Kidney (tissue), 22 donors: ENCODE results near the gene PDZRN4. TPM values are rescaled to one million over a fixed set of nuclear protein-coding genes. Genes with fewer than 3 reads are reported as not detected.

Experiments
- DNase-seq, 5 donors: peaks; one replicate each; pipeline ENCODE4 v3.0.0-alpha.2; 2013 to 2020
- FAIRE-seq: peaks from 2 replicates; lab custom pipeline; 2012; peaks lifted over from hg19 to GRCh38; lab: Jason Lieb, UNC
- H3K27ac ChIP-seq, 2 donors: one replicate each; pipeline ENCODE4 v1.7.0; 2013; ENCODE audit warnings: low read depth in 2 of 2, low read length in 2 of 2, inconsistent platforms in 1 of 2
- H3K27me3 ChIP-seq: one replicate; pipeline ENCODE4 v1.7.1; 2013; ENCODE audit warnings: low read length, inconsistent platforms; ENCODE audit not compliant: control insufficient read depth, insufficient read depth
- H3K36me3 ChIP-seq, 3 donors: one replicate each; pipeline versions ENCODE4 v1.7.0 to v1.7.1; 2013; ENCODE audit warnings: low read length in 3 of 3, control low read depth in 1 of 3, inconsistent platforms in 1 of 3; ENCODE audit not compliant: insufficient read depth in 3 of 3, control insufficient read depth in 2 of 3
- H3K4me1 ChIP-seq, 3 donors: one replicate each; pipeline versions ENCODE4 v1.7.0 to v1.7.1; 2013; ENCODE audit warnings: low read length in 3 of 3, inconsistent platforms in 1 of 3, low read depth in 1 of 3; ENCODE audit not compliant: control insufficient read depth in 2 of 3, insufficient read depth in 2 of 3
- H3K4me3 ChIP-seq, 3 donors: one replicate each; pipeline versions ENCODE4 v1.7.0 to v1.8.1; 2013; ENCODE audit warnings: low read length in 3 of 3, control low read depth in 1 of 3, inconsistent platforms in 1 of 3
- H3K9ac ChIP-seq, 3 donors: one replicate each; pipeline versions ENCODE4 v1.7.0 to v1.7.1; 2013; ENCODE audit warnings: low read length in 3 of 3, control low read depth in 1 of 3, inconsistent platforms in 1 of 3
- H3K9me3 ChIP-seq, 3 donors: one replicate each; pipeline versions ENCODE4 v1.7.0 to v1.7.1; 2013; ENCODE audit warnings: low read length in 3 of 3, control low read depth in 1 of 3, inconsistent platforms in 1 of 3; ENCODE audit not compliant: control insufficient read depth in 2 of 3, insufficient read depth in 1 of 3
- CTCF ChIP-seq: IDR thresholded peaks from 3 replicates; pipeline ENCODE4 v1.5.1; 2012; ENCODE audit warnings: mild to moderate bottlenecking, moderate library complexity, borderline replicate concordance; ENCODE audit not compliant: insufficient read depth; ENCODE audit errors: extremely low read depth
- intact Hi-C: fragments of 100-400 bp; cut with DNase I; formaldehyde crosslinking; loops from one replicate; pipeline ENCODE4 v1.11.1; 2022
- long read RNA-seq, 10 donors: library from polyadenylated mRNA in 1 of 10; unstranded in 1 of 10; transcript quantifications; one replicate each; pipeline ENCODE4 v2.0.0 and lab custom pipeline, GENCODE V29; 2021 to 2026
- polyA plus RNA-seq: library from polyadenylated mRNA; stranded (reverse); fragments of 350-450 nt; fragmentation: Illumina TruSeq; extraction: RNeasy Lipid Tissue Mini Kit (QIAGEN cat#74804); gene quantifications from one replicate; pipeline ENCODE4 v1.2.3, GENCODE V29; 2014; ENCODE audit warnings: low read depth, low replicate concordance; ENCODE audit not compliant: insufficient read depth
- total RNA-seq: library from RNA; stranded (reverse); fragmentation: NEBNext Ultra II Directional; extraction: Animal tissue kit (Norgen Biotek cat#: 25700); gene quantifications from one replicate; pipeline ENCODE4 v1.2.1, GENCODE V29; 2021
- donor health status: control.
- donor health status: control.
- donor health status: control.
- donor health status: control.
- donor health status: control.
- donor health status: DM: yes; HTN: yes; CAD: no.
- donor health status: Normal renal cell carcinoma (clear cell type).

PDZRN4 gene
- total RNA-seq (2.1 TPM), polyA plus RNA-seq (0.56 TPM)
- long read RNA-seq, donor 1: 0 reads
- long read RNA-seq, donor 2: 0 reads
- long read RNA-seq, donor 3: 0 reads
- long read RNA-seq, donor 4: 0 reads
- long read RNA-seq, donor 5: 0 reads
- long read RNA-seq, donor 6: 0 reads
- long read RNA-seq, donor 7, partial matches to known transcripts: 1 of 3 reads
- long read RNA-seq, donor 7, other reads (novel, unspliced or antisense): 2 of 3 reads
- long read RNA-seq, donor 8, partial matches to known transcripts: 0 of 2 reads
- long read RNA-seq, donor 8, other reads (novel, unspliced or antisense): 0 of 2 reads
- long read RNA-seq, donor 9: 0 reads
- long read RNA-seq, donor 10, partial matches to known transcripts: 0 of 1 reads
- long read RNA-seq, donor 10, other reads (novel, unspliced or antisense): 0 of 1 reads

DNA sequence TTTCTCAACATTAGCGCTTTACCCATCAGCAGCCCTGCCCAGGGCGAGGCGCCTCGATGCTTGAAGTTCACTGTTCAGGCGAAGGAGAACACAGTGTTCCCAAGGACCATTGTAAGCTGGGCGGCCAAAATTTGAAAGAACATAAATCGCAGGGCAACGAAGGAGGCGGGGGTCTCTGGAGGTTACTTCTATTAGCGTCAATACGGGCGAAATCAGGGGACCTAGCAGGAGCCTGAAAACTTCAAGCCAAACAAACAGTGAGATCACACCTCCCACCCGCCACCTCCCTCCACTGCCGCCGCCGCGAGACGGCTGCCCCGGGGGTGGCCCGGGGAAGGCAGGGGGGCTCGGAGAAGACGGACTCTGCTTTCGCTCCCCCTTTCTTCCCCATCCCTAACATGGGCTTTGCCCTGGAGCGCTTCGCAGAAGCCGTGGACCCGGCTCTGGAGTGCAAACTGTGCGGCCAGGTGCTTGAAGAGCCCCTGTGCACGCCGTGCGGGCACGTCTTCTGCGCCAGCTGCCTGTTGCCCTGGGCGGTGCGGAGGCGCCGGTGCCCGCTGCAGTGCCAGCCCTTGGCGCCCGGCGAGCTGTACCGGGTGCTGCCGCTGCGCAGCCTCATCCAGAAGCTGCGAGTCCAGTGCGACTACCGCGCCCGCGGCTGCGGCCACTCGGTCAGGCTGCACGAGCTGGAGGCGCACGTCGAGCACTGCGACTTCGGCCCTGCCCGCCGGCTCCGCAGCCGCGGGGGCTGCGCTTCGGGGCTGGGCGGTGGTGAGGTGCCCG lies at the start of gene PDZRN4:
TSS of gene PDZRN4 (plus strand) at position 263 of the 783 bp plus-strand sequence.
- peaks cover 0 to 4% (median 4%) of the 10 kb centered on the region in 3 donors for H3K4me1 ChIP-seq
- FAIRE-seq (no peak), DNase-seq (peak; percentile 52 to 79 (median 59))
- H3K36me3 ChIP-seq: no peaks in the 10 kb centered on the region
- intact Hi-C loops: no loop called here
- H3K9ac ChIP-seq: no peak within 1 kb of the TSS
- no peak within 1 kb of the TSS for H3K27ac ChIP-seq
- H3K4me3 ChIP-seq: peak within 1 kb of the TSS in 2 of 3 donors; percentile 8 to 33
- TF ChIP-seq CTCF: no peak
- peaks cover 8% of the 10 kb centered on the region for H3K27me3 ChIP-seq
- no peaks in the 10 kb centered on the region for H3K9me3 ChIP-seq

DNA sequence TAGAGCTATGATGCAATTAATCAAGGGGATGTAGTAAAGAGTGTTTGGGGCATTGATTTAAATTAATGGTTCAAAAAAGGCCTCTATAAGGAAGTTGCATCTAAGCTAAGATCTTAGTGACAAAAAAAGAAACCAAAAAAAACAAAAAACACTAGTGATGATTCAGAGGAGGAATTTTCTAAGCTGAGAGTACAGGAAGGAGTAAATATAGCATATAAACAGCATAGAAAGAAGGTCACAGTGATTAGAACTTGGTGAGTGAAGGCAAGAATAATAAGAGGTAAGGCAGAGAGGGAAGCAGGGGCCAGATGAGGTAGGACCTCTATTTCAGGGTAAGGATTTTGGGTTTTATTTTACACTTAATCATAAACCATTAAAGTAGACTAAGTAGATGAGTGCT lies 48.0 kb upstream of the PDZRN4 start:
- Histone ChIP-seq H3K9ac (no peak overlapping the region), H3K27me3 (no peaks in the 10 kb centered on the region), H3K4me1 (no peaks in the 10 kb centered on the region), H3K27ac (no peak overlapping the region), H3K9me3 (no peaks in the 10 kb centered on the region), H3K36me3 (no peaks in the 10 kb centered on the region), H3K4me3 (no peak overlapping the region)
- intact Hi-C loops: no loop called here
- DNase-seq (no peak), FAIRE-seq (no peak)
- no peak for TF ChIP-seq CTCF

- TF ChIP-seq CTCF: no peak
- FAIRE-seq: no peak
- Histone ChIP-seq H3K4me3 (no peak overlapping the region), H3K36me3 (no peaks in the 10 kb centered on the region), H3K9me3 (no peaks in the 10 kb centered on the region), H3K9ac (no peak overlapping the region), H3K27me3 (no peaks in the 10 kb centered on the region), H3K27ac (no peak overlapping the region), H3K4me1 (no peaks in the 10 kb centered on the region)
- no peak for DNase-seq
- intact Hi-C loops: no loop called here
Observed at GRCh38 chr12:41141104-41141503, 47.0 kb upstream of the PDZRN4 start.
